Activated CD4-positive, alpha-beta T cell treated with anti-CD3 and anti-CD28 coated beads for 1 hour (primary cell): ENCODE results near the gene FILIP1L.
"Not testable (repeated sequence)": the region's sequence is repeated elsewhere in the genome, so short reads cannot be mapped to it uniquely, and the experiment has no call there.

Experiments
- DNase-seq: peaks from one replicate; pipeline ENCODE4 v3.0.0-alpha.2; 2020

The FILIP1L gene

GRCh38 chr3:100072326-100073048, 41.8 kb downstream of the FILIP1L start:
- no peak for DNase-seq

GRCh38 chr3:100069472-100069871, 44.8 kb downstream of the FILIP1L start:
- no peak for DNase-seq

GRCh38 chr3:100068826-100069225, 45.5 kb downstream of the FILIP1L start:
- DNase-seq, result peak; percentile 58

GRCh38 chr3:100067589-100067988, 46.7 kb downstream of the FILIP1L start:
- no peak for DNase-seq

- DNase-seq, result no peak
Observed at GRCh38 chr3:100063929-100064461, 50.3 kb downstream of the FILIP1L start.

- DNase-seq, result no peak
Observed at GRCh38 chr3:100062665-100063064, 51.6 kb downstream of the FILIP1L start.

GRCh38 chr3:100060685-100061484, 53.4 kb downstream of the FILIP1L start:
- DNase-seq, result no peak

- no peak for DNase-seq
Observed at GRCh38 chr3:100059472-100059871, 54.8 kb downstream of the FILIP1L start.

GRCh38 chr3:100057716-100058575, 56.4 kb downstream of the FILIP1L start:
- DNase-seq, result no peak

GRCh38 chr3:100053951-100054620, 60.2 kb downstream of the FILIP1L start:
- no peak for DNase-seq

GRCh38 chr3:100051513-100051912, 62.8 kb downstream of the FILIP1L start:
- not testable (repeated sequence) for DNase-seq

GRCh38 chr3:100048248-100048647, 66.1 kb downstream of the FILIP1L start:
- DNase-seq, result no peak

- DNase-seq, result no peak
Observed at GRCh38 chr3:100047455-100048141, 66.7 kb downstream of the FILIP1L start.

GRCh38 chr3:100046986-100047385, 67.3 kb downstream of the FILIP1L start:
- no peak for DNase-seq

- no peak for DNase-seq
Observed at GRCh38 chr3:100045696-100046095, 68.6 kb downstream of the FILIP1L start.

- DNase-seq, result no peak
Observed at GRCh38 chr3:100044369-100044768, 69.9 kb downstream of the FILIP1L start.

GRCh38 chr3:100043271-100043670, 71.0 kb downstream of the FILIP1L start:
- DNase-seq, result no peak

GRCh38 chr3:100042166-100042981, 71.9 kb downstream of the FILIP1L start:
- no peak for DNase-seq

GRCh38 chr3:100041328-100041749, 73.0 kb downstream of the FILIP1L start:
- DNase-seq, result no peak

GRCh38 chr3:100040451-100041225, 73.7 kb downstream of the FILIP1L start:
- no peak for DNase-seq
